ENCODE measurements around the gene ADAMTS17.
"Not testable (repeated sequence)": the region's sequence is repeated elsewhere in the genome, so short reads cannot be mapped to it uniquely, and the experiment has no call there.

Gene ADAMTS17

DNA sequence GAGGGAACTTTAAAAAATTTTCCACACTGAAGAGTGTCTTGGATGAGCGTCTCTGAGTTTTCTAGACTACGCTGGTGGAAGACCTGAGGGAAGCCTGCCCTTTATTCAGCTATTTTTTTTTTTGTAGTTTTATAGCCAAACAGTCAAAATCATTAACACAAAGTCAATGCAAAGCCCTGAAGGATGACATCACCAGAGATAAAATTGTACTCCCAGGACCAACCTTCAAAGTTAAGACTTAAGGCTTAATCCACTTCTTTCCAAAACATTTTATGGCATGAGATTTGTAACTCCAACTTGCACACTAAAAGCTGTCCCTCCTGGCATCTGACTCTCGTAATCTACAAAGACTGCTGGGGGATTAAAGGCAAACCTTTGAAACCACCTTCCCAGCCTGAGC lies 345.1 kb downstream of the ADAMTS17 start:
- no peak for DNase-seq (ENCODE audit: low read depth in 2 of 2)

DNA sequence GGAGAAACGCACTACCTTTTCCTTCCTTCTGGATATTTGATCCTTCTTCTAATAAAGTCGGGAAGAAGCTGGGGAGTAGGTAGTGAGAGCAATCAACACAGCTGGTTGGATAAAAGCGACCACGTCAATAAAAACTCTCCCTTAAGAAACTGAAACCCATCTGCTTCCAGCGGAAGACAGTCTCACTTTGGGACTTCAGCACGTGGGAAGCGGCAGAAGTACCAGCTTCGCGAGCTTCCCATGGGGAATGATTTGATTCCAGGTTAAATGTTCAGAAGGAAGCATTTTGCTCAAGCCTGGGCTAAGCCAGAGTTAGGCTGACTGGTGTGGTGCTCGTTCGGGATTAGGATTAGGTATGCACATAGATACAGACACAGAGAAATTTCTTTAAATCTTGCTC lies 346.2 kb downstream of the ADAMTS17 start:
- no peak for DNase-seq (ENCODE audit: low read depth in 2 of 2)

DNA sequence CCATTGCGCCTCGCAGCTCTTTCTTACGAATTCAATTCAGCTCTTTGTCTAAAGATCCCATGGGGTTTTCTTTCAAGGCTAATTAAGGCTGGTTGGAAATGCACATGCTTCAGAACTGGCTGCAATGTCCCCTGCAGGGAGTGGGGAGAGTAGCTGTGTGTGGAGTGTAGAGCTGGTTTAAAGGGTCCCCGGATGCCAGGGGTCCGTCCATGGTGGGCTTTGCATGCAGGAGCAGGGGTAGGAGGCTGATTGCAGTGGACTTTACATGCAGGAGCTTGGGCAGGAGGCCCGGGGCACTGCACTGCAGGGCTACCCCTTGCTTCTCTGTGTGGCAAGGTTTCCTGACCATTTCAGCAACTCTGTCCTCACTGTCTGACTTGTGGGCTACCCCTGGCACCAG lies 346.9 kb downstream of the ADAMTS17 start:
- DNase-seq (ENCODE audit: low read depth in 2 of 2) = no peak

DNA sequence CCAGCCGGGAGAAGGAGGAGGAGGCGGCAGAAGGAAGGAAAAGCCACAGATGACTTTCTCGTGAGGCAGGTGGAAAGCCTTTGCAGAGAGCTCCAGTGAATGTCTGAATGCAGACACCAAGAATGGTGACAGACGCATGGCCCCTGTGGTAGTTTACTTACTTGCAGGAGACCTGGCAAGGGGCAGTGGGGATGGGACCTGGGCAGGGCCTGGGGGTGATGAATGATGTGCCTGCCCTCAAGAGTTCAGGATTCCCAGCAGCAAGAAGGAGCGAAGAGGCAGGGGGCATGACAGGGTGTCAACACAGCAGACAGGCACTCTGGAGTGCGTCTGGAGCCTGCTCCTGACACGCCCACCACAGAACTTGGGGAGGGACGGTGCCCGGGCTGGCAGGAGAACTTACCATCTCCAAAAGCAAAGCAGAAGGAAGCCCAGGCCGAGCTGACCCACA lies 348.1 kb downstream of the ADAMTS17 start:
- DNase-seq (ENCODE audit: low read depth in 2 of 2) = no peak

DNA sequence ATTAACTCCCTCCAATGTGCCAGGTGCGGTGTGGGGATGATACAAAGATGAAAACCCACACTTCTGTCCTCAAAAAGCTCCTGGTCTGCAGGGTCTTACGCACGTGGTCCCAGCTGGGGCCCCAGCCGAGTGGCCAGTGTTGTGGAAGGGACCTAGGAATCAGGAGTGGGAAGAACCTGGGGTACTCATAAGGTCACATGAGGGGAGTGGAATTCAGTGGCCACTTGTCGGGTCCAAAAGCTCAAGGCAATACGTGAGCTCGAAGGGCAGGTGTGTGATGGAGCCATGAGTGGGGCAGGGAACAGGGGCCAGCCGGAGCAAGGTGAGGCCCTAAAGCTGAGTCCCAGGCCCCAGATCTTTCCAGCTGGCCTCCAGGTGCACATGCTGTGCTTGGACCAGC lies 348.5 kb downstream of the ADAMTS17 start:
- DNase-seq (ENCODE audit: low read depth in 2 of 2) = no peak

DNA sequence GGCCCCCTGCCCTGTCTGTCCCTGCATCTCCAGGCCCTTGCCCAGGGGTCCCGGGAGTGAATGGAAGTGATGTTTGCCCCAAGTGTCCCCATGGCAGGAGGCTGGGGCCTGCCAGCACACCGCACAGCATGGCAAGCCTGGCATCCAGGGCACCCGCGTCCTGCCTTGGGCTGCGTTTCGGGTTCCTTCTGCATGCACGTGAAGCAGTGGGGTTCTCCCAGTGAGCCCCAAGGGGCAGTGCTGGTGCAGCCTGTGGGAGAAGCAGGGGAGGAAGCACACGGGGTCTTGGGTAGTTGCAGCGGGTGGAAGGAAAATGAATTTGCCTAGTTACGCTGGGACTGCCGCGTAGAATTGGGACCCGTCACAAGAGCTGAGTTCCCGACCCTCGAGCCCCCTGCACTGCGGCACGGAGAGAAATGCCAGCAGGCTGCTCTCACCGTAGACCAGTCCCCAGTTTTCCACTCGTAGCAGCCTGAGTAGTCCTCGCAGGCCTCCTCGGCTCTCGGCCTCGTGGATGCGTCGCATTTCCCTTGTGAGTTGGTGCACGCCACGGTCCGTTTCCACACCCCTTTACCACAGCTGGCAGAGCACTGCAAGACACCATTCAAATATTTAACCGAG lies 349.1 kb downstream of the ADAMTS17 start:
- no peak for DNase-seq (ENCODE audit: low read depth in 2 of 2)

DNA sequence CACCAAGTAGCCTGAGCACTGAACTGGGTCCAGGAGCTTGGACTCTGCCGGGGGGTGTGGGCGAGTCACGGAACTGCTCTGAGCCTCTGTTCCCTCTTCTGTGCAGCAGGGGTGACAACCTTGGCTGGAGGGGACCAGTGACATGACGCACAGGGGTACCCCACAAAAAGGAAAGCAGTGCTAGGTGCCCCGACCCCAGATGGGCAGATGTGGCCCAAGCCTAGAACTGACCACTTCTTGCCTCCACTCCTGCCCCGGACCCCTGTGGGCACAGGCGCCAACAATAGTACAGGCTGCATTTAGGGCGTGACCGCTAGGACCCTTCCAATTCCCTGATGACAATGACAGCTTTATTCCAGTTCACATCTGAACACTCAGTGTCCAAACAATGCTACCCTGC lies 352.7 kb downstream of the ADAMTS17 start:
- no peak for DNase-seq (ENCODE audit: low read depth in 2 of 2)

DNA sequence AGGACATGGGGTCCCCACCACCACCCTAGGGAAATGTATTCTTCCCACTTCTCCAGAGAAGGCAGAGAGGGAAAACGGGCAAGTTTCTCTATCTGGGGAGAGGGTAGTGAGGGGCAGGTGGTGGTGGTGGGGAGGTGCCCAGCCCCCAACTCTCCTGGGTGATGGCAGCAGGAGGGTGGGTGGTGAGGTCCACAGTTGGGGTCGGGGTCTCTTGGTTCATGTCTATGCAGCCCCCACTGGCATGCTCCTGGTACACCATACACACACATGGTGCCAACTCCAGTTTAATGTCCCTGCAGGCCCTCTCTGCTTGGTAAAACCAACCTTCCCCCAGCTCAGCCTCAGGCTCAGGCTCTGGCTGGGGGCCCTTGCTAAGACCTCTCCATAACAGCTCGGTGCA lies 354.1 kb downstream of the ADAMTS17 start:
- no peak for DNase-seq (ENCODE audit: low read depth in 2 of 2)

DNA sequence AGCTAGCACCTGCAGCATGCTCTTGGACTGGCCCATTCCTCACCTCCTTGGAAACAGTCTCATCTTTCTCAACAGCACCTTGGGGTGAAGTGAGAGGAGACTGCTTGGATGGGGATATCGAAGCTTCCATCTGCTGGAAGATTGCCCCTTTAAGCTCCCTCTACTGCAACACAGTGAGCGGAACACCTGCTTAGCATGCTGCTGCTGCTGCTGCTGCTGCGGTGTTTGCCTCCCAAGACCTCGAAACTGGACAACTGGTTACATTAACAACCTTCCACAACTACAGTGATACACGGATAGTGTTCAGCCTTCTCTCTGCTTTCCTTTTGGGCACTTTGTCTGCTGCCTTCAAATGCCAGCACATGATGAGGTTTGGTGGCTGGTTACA lies 354.7 kb downstream of the ADAMTS17 start:
- DNase-seq (ENCODE audit: low read depth in 2 of 2) = no peak

DNA sequence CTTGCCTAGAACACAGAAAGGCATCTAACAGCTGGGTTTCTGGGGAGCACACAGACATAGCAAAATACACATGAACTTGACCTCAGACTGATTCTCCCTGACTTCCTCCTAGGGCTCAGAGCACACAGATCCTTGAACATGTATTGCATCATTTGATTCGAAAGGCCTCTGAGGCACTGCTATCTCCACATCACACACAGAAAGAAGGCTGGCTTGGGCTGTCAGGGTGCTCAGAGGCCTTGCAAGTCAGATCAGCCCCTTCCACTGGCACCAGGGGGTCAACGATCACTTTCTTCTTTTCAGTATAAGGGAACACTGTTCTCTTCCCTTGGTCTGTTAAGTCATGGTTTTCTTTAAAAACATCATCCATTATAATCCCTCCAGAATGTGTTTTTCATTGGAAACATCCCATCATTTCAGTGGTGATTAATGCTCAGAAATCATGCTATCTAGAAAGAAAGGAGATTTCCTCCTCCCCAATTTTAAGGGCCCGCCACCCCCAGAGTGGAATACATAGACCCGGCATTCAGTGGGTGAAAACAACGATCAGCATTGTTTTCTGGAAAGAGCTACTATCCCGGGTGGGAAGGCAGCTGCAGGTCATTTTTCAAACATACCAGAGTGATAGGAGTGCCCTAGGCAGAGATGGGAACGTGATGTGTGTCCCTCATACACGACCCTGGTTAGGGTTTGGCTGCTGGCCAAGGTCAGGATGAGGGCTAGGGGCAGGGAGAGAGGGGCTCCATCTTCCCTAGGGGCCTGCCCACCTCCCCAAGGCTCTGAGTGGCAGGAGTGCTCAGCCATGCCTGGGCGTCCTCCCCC lies 355.3 kb downstream of the ADAMTS17 start:
- DNase-seq (ENCODE audit: low read depth in 2 of 2) = no peak

DNA sequence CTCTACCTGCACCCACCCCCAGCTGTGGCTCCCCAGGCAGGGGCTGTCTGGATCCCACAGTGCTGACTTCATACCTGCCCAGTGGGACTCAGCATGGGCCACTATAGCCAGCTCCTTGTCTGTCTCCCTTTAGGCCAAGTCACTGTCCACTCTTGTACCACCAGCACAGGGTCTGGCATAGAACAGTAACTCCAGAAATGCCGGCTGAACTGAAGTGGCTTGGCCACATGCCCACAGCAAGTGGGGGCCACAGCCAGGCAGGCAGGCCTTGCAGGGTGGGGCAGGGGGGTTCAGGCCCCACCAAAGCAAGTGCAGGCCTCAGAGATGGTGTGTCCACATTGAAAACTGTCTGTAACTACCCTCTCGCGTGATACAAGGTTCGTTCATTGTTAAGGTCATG lies 355.9 kb downstream of the ADAMTS17 start:
- DNase-seq (ENCODE audit: low read depth in 2 of 2) = no peak

DNA sequence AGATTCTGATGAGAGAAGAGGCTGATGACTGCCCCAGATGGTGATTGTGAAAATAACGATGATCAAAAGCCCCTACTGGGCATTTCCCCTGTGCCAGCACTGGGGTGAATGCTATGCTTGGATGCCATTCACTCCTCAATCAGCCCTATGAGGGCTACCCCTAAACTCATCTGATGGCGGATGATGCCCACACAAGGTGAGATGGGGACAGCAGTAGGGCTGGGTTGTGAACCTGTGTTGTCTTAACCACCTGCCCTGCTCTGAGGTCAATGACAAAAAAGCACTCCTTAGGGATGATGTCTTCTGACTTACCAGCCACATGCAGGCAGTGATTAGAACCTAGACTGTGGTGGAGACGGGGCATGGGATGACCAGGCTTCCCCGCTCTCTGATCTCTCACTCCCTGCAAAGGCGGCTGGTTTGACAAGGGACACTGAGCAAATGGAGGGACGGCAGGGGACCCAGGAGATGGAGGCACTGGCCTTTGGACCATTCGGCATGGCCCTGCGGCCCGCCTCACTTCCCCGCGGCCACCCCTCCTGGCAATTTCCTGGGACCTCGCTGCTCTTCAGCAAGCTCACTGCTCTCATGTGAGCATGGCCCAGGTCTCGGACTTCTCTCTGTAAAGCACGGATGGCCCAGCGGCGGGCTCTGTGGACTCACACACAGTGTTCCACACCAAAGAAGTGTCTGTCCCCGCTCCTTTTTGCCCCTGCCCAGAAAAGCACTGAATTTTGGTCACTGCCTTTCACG lies 357.1 kb downstream of the ADAMTS17 start:
- DNase-seq (ENCODE audit: low read depth in 2 of 2) = no peak

DNA sequence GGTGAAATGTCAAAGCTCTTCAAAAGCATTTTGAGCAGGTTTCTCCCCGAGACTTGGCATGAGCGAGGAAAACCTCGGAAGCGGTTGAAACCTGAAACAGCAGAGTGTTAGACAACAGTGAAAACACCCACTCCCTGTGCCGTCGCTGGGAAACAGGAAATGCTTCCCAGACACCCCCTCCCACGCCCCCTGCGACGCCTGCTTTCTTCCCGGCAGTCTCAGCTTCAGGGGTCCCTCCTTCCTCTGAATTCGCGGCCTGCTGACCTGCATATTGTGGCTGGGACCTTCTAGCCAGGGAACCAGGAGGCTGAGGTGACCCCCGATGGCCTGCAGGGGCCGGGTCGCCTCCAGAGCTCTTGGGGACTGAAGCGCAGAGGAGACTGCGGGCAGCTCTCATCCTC lies 357.9 kb downstream of the ADAMTS17 start:
- DNase-seq (ENCODE audit: low read depth in 2 of 2) = no peak

DNA sequence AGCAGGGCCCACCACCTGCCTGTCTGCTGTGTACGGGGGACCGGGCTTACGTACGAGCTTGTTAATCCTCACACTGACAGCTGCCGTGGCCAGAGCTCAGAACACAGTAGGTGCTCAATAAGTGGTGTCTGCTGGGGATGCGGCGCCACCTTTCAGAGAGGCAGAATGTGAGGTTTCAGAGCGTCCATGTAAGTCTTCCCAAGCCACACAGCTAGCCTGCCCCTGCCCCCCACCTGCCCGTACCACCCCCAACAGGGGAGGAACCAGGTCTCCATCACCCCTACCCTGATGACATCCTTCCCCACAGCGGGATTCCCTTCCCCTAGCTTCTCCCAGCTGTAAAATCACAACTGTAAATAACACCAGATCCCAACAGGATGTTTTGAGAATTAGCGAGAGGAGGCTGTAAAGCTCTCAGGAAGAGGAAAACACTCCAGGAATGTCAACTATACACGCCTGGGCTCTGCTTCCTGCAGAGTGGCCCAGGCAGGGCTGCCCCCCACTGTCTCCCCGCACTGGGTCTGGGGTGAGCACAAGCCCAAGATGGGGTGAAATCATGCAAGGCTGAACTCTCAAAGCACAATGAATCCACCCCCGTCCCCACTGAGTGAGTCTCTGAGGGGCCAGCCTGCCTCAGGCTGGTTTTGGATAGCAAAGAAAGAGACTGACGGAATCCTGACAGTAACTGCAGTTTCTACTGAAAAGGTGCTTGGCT lies 358.4 kb downstream of the ADAMTS17 start:
- DNase-seq (ENCODE audit: low read depth in 2 of 2) = no peak

DNA sequence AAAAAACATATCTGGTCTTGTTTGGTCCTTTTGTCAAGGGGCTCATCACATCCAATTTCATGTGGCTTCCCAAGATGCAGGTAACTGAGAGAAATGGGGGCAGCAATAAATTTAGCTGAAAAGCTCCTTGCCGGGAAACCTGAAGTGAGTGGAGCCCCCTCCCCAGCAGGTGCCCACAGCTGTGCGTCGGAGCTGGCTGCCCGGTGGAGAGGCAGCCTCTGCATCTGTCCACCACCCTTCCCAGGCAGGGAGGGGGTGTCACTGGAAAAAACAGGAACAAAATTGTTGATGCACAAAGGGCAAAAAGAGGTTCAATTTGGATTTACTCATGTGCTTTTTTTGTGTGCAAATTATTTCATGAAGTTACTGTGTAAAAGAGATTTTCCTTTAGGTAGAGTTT lies 359.1 kb downstream of the ADAMTS17 start:
- no peak for DNase-seq (ENCODE audit: low read depth in 2 of 2)

DNA sequence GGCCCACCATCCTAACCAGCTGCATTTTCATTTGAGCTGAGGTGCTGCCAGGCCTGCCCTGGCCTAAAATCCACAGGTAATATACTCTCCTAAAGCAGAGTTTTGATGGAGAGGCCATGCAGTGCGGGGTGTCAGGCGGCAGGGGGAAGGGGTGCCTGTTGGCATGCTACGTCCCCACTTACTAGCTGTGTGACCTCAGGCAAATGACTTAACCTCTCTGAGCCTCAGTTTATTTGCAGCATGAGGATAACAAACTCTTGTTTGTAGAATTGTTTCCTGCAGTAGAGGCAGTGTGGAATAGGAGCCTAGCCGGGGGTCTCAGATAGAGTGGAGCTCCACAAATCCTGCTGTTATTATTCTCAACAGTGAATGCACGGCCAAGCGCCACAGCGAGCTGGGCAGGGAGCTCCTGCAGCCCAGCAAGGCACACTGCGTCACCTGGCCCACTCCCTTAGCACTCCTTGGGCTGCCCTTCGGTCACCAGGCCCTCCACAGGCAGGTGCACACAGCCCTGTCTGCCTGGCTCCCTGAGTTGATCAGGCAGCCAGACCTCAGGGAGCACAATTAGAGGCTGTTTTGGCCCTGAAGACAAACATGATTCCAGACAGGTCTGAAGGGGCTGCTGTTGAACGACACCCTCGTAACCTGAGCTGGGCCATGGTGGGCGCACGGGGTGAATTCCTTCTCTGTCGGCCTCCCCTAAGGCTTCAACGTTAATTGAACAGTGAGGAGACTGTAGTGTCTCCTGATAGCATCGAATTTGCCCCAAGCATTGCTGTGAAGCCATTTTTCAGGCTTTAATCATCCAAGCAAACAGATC lies 359.7 kb downstream of the ADAMTS17 start:
- DNase-seq (ENCODE audit: low read depth in 2 of 2) = no peak

DNA sequence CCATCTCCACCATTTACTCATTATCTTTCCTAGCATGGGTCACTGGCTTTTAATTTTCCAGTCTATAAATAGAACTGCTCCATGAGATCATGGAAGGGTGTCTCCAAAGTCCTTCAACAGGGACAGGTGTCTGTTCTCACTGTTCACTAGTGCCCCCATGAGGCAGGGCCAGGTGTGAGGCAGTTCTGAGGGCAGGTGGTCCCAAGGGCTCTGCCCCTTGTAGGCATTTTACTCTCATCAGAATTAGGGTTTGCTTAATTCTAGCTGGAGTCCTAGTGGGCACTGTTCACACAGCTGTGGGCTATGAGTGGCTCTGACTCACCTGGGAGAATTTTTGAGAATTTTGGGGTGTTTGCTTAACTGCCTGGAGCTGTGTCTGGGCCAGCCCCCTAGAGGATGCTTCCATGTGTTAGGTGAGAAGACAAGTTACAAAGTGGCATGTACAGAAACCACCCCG lies 360.6 kb downstream of the ADAMTS17 start:
- no peak for DNase-seq (ENCODE audit: low read depth in 2 of 2)

DNA sequence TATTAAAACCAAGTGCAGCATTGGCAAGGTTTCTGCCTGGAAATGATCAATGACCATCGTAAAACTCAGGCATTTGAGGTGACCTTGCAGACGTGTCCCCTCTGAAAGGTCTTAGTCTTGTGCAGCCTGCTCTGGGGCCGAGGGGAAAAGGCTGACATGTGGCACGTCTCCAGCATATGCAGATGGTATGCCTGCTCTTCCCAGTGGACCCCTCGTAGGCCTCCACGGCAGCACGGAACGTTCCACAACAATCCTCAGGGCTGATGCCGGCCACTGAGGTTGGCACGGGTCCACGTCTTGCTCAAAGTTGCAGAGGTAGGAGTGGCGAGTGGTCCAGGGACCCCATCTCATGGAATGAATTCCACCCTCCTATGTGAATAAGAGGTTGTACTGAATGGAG lies 361.0 kb downstream of the ADAMTS17 start:
- no peak for DNase-seq (ENCODE audit: low read depth in 2 of 2)

DNA sequence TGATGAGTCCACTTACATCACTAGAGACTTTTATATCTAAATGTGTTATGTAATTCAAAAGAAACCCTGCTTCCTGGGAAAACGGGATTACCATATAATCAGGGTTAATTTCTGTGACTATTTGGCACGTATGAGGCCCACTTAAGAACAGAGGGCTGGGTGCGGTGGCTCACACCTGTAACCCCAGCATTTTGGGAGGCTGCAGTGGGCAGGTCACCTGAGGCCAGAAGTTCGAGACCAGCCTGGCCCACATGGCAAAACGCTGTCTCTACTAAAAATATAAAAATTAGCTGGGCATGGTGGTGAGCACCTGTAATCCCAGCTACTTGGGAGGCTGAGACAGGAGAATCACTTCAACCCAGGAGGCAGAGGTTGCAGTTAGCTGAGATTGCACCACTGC lies 361.9 kb downstream of the ADAMTS17 start:
- DNase-seq (ENCODE audit: low read depth in 2 of 2) = not testable (repeated sequence)

DNA sequence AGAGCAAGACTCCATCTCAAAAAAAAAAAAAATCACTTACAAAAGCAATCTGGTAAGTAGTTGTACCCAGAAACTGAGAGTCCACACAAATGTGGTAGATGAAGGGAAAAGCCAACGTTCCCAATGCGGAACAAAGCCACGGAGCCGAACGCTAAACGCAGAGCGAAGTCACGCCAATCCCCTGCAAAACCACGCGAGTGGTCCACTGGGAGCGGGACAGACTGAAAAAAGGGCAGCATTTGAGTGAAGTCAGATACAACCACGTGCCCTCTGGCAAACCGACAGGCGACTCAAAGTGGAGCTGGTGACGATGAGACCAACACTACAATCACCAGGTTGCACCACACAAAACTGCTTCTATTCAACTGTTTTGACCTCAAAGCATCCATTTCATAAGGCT lies 362.4 kb downstream of the ADAMTS17 start:
- DNase-seq (ENCODE audit: low read depth in 2 of 2) = no peak

DNA sequence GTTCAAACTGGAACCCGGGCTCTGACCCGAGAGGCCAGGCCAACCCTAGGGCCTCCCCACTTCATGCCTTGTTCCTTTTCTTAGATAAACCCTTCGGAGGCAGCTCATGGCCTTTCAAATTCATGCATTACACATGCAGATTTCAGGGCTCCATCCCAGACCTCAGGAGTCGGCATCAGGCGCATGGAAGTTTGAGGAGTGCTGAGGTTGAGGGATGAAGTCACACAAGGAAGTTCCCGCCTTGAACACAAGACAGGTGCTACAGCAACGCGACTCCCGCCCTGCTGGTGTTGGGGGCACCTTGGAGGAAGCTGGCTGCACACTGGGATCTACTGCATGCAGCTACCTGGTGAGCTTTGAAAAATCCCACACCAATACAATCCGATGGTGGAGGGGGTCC lies 363.3 kb downstream of the ADAMTS17 start:
- no peak for DNase-seq (ENCODE audit: low read depth in 2 of 2)

All from stimulated activated CD8-positive, alpha-beta memory T cell treated with anti-CD3 and anti-CD28 coated beads, Interleukin-7, amount 100 ng/mL, for 1 hour (primary cell).